ENCODE data around the gene ZNF574. TPM values are rescaled to one million over a fixed set of nuclear protein-coding genes. Genes with fewer than 3 reads are reported as not detected.

ZNF574 gene
- total and polyA plus RNA-seq, 2 experiments from 2014 or later = 19.4 to 61.2 TPM

- TF ChIP-seq ZNF462 (CRISPR knock-in tag; IDR thresholded peaks at IDR 0.05) = no peak
- TF ChIP-seq ZNF114 (CRISPR knock-in tag; IDR thresholded peaks at IDR 0.05) = no peak
- no peak for TF ChIP-seq ZNF331 (CRISPR knock-in tag; IDR thresholded peaks at IDR 0.05; ENCODE audit: low read depth)
- no peak for TF ChIP-seq POLR2AphosphoS5 (IDR thresholded peaks at IDR 0.05; ENCODE audit: low read depth)
- no peak for TF ChIP-seq CREB1 (CRISPR knock-in tag; IDR thresholded peaks at IDR 0.05; ENCODE audit: low read depth)
- TF ChIP-seq STAT1 (IDR thresholded peaks at IDR 0.05; ENCODE audit: unreplicated experiment) = no peak
- TF ChIP-seq CTCF (conservative IDR thresholded peaks at IDR 0.05; ENCODE audit: low read depth in 2 of 2) = no peak
- TF ChIP-seq EZH2 (IDR thresholded peaks at IDR 0.05; ENCODE audit: low read depth, unreplicated experiment) = no peak
- no peak for TF ChIP-seq NANOG (IDR thresholded peaks at IDR 0.05; ENCODE audit: borderline replicate concordance)
- no peak for TF ChIP-seq JUNB (IDR thresholded peaks at IDR 0.05; ENCODE audit: unreplicated experiment)
- no peak for TF ChIP-seq ETS1 (IDR thresholded peaks at IDR 0.05)
Observed at GRCh38 chr19:42125536-42125935, 49.6 kb downstream of the ZNF574 start (continued).
